ENCODE data around the gene NANP.
"Not testable (repeated sequence)": the region's sequence is repeated elsewhere in the genome, so short reads cannot be mapped to it uniquely, and the experiment has no call there.

NANP gene

GRCh38 chr20:25643716-25644115, 19.9 kb upstream of the NANP start:
- Histone ChIP-seq H2BK15ac (ENCODE audit: low read length) (no peak overlapping the region), H4K8ac (ENCODE audit: low read depth, low read length) (no peak overlapping the region)

GRCh38 chr20:25637247-25637646, 13.4 kb upstream of the NANP start:
- Histone ChIP-seq H3K9me3 (replicated peaks in 1 of 2; ENCODE audit: control insufficient read depth in 2 of 2, insufficient read depth in 1 of 2, low read depth in 1 of 2, low read length in 2 of 2) (peaks cover 3 to 24% of the 10 kb centered on the region in 2 donors), H4K91ac (ENCODE audit: low read depth, low read length, poor library complexity) (no peak overlapping the region), H3K27me3 (ENCODE audit: control insufficient read depth in 3 of 3, insufficient read depth in 3 of 3, low read depth in 1 of 3, low read length in 3 of 3) (no peaks in the 10 kb centered on the region), H4K8ac (ENCODE audit: low read depth, low read length) (no peak overlapping the region), H2AFZ (ENCODE audit: low read length) (no peak overlapping the region), H3K18ac (ENCODE audit: low read length) (no peak overlapping the region), H2BK15ac (ENCODE audit: low read length) (no peak overlapping the region), H3K79me1 (ENCODE audit: low read depth, low read length) (no peaks in the 10 kb centered on the region), H3K9ac (ENCODE audit: low read depth, low read length, poor library complexity) (no peak overlapping the region), H2BK12ac (ENCODE audit: low read length) (no peak overlapping the region), H3K4me2 (ENCODE audit: insufficient read depth, low read length, poor library complexity, severe bottlenecking) (no peak overlapping the region), H3K4me1 (ENCODE audit: control insufficient read depth in 2 of 2, insufficient read depth in 1 of 2, low read depth in 1 of 2, low read length in 2 of 2) (no peaks in the 10 kb centered on the region), H2AK5ac (ENCODE audit: low read depth, low read length) (no peak overlapping the region), H3K4ac (ENCODE audit: low read length) (no peak overlapping the region), H3K36me3 (replicated peaks in 1 of 2; ENCODE audit: control insufficient read depth in 2 of 2, insufficient read depth in 2 of 2, low read length in 2 of 2) (peaks cover 0 to 5% of the 10 kb centered on the region in 2 donors), H2BK120ac (ENCODE audit: low read depth, low read length) (no peak overlapping the region), H3K14ac (ENCODE audit: low read length) (no peak overlapping the region), H3K27ac (replicated peaks; ENCODE audit: low read length) (no peak overlapping the region), H2BK5ac (ENCODE audit: low read length) (no peak overlapping the region), H3K4me3 (ENCODE audit: low read length in 2 of 2) (no peak overlapping the region), H3K23ac (ENCODE audit: low read depth, low read length, poor library complexity) (no peak overlapping the region)
- DNase-seq (ENCODE audit: low spot score), result no peak
- no CpG with 5 or more reads among the region's 2 CpGs for WGBS, 2 donors (ENCODE audit: extremely low coverage in 2 of 2, insufficient read length in 2 of 2, insufficient replicate concordance in 1 of 2)

More at GRCh38 chr20:25643716-25644115, 19.9 kb upstream of the NANP start:
- Histone ChIP-seq H2AK5ac (ENCODE audit: low read depth, low read length) (no peak overlapping the region), H3K4me1 (ENCODE audit: control insufficient read depth in 2 of 2, insufficient read depth in 1 of 2, low read depth in 1 of 2, low read length in 2 of 2) (no peaks in the 10 kb centered on the region), H3K23ac (ENCODE audit: low read depth, low read length, poor library complexity) (no peak overlapping the region), H2BK5ac (ENCODE audit: low read length) (no peak overlapping the region), H3K9ac (ENCODE audit: low read depth, low read length, poor library complexity) (no peak overlapping the region), H3K18ac (ENCODE audit: low read length) (no peak overlapping the region), H3K14ac (ENCODE audit: low read length) (no peak overlapping the region), H2AFZ (ENCODE audit: low read length) (no peak overlapping the region), H2BK120ac (ENCODE audit: low read depth, low read length) (no peak overlapping the region), H3K4me2 (ENCODE audit: insufficient read depth, low read length, poor library complexity, severe bottlenecking) (no peak overlapping the region), H3K4ac (ENCODE audit: low read length) (no peak overlapping the region), H3K27ac (replicated peaks; ENCODE audit: low read length) (no peak overlapping the region), H3K27me3 (ENCODE audit: control insufficient read depth in 3 of 3, insufficient read depth in 3 of 3, low read depth in 1 of 3, low read length in 3 of 3) (no peaks in the 10 kb centered on the region), H2BK12ac (ENCODE audit: low read length) (no peak overlapping the region), H3K9me3 (replicated peaks in 1 of 2; ENCODE audit: control insufficient read depth in 2 of 2, insufficient read depth in 1 of 2, low read depth in 1 of 2, low read length in 2 of 2) (peaks cover 0 to 5% of the 10 kb centered on the region in 2 donors), H3K36me3 (replicated peaks in 1 of 2; ENCODE audit: control insufficient read depth in 2 of 2, insufficient read depth in 2 of 2, low read length in 2 of 2) (peaks cover 0 to 2% of the 10 kb centered on the region in 2 donors), H3K79me1 (ENCODE audit: low read depth, low read length) (no peaks in the 10 kb centered on the region), H3K4me3 (ENCODE audit: low read length in 2 of 2) (no peak overlapping the region), H4K91ac (ENCODE audit: low read depth, low read length, poor library complexity) (no peak overlapping the region)
- no peak for DNase-seq (ENCODE audit: low spot score)

DNA sequence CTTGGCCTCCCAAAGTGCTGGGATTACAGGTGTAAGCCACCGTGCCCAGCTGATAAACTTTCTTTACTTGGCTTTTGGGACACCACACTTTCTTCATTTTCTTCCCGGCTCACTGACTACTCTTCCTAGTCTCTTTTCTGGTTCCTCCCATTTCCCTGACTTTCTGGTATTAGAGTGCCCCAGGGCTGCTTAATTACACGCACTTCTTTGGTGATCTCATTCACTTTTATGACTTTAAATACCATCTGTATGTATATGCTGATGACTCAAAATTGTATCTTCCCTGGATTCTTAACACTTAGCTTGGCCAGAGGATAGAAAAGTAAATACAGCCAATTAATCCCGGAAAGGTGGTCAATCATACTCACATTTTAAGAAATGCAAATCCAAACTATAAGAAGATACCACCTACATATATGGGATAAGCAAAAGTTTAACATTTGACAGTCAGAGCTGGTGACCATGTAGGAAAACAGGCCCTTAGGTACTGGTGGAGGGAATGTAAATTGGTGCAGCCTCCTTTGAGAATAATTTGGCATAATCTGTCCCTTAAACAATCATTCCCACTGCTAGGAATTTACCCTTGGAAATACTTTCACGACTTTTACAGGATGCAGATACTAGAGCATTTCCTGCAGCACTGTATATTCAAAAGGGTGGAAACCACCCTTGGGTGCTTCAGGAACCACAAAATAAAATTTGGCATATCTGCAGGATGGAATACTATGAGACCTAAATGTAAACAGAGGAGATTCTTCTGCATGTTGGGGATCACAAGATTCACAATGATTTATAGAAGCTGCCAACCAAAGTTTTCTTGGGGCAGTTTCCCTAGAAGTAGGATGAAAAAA, 9.4 kb upstream of the NANP start:
- Histone ChIP-seq H2AFZ (ENCODE audit: low read length) (no peak overlapping the region), H3K36me3 (replicated peaks in 1 of 2; ENCODE audit: control insufficient read depth in 2 of 2, insufficient read depth in 2 of 2, low read length in 2 of 2) (peaks cover 0 to 5% of the 10 kb centered on the region in 2 donors), H2BK15ac (ENCODE audit: low read length) (no peak overlapping the region), H3K27ac (replicated peaks; ENCODE audit: low read length) (no peak overlapping the region), H3K4me2 (ENCODE audit: insufficient read depth, low read length, poor library complexity, severe bottlenecking) (no peak overlapping the region), H3K9ac (ENCODE audit: low read depth, low read length, poor library complexity) (no peak overlapping the region), H2BK12ac (ENCODE audit: low read length) (no peak overlapping the region), H2BK5ac (ENCODE audit: low read length) (no peak overlapping the region), H3K79me1 (ENCODE audit: low read depth, low read length) (no peaks in the 10 kb centered on the region), H3K18ac (ENCODE audit: low read length) (no peak overlapping the region), H3K27me3 (ENCODE audit: control insufficient read depth in 3 of 3, insufficient read depth in 3 of 3, low read depth in 1 of 3, low read length in 3 of 3) (no peaks in the 10 kb centered on the region), H3K14ac (ENCODE audit: low read length) (no peak overlapping the region), H4K8ac (ENCODE audit: low read depth, low read length) (no peak overlapping the region), H3K4me3 (ENCODE audit: low read length in 2 of 2) (no peak overlapping the region), H2AK5ac (ENCODE audit: low read depth, low read length) (no peak overlapping the region), H3K4me1 (ENCODE audit: control insufficient read depth in 2 of 2, insufficient read depth in 1 of 2, low read depth in 1 of 2, low read length in 2 of 2) (no peaks in the 10 kb centered on the region), H3K9me3 (replicated peaks in 1 of 2; ENCODE audit: control insufficient read depth in 2 of 2, insufficient read depth in 1 of 2, low read depth in 1 of 2, low read length in 2 of 2) (peaks cover 3 to 23% of the 10 kb centered on the region in 2 donors), H2BK120ac (ENCODE audit: low read depth, low read length) (no peak overlapping the region), H3K23ac (ENCODE audit: low read depth, low read length, poor library complexity) (no peak overlapping the region), H4K91ac (ENCODE audit: low read depth, low read length, poor library complexity) (no peak overlapping the region), H3K4ac (ENCODE audit: low read length) (no peak overlapping the region)
- DNase-seq (ENCODE audit: low spot score), result no peak
- no CpG with 5 or more reads among the region's 5 CpGs for WGBS, 2 donors (ENCODE audit: extremely low coverage in 2 of 2, insufficient read length in 2 of 2, insufficient replicate concordance in 1 of 2)

GRCh38 chr20:25630615-25631014, 6.8 kb upstream of the NANP start:
- not testable (repeated sequence) for H2BK12ac ChIP-seq (ENCODE audit: low read length); H3K27me3 ChIP-seq (ENCODE audit: control insufficient read depth in 3 of 3, insufficient read depth in 3 of 3, low read depth in 1 of 3, low read length in 3 of 3); H4K91ac ChIP-seq (ENCODE audit: low read depth, low read length, poor library complexity); H3K9me3 ChIP-seq (replicated peaks in 1 of 2; ENCODE audit: control insufficient read depth in 2 of 2, insufficient read depth in 1 of 2, low read depth in 1 of 2, low read length in 2 of 2); H2BK120ac ChIP-seq (ENCODE audit: low read depth, low read length); H2BK5ac ChIP-seq (ENCODE audit: low read length); H2BK15ac ChIP-seq (ENCODE audit: low read length); H3K79me1 ChIP-seq (ENCODE audit: low read depth, low read length); H3K14ac ChIP-seq (ENCODE audit: low read length); H3K4ac ChIP-seq (ENCODE audit: low read length); H4K8ac ChIP-seq (ENCODE audit: low read depth, low read length); H3K18ac ChIP-seq (ENCODE audit: low read length); H3K36me3 ChIP-seq (replicated peaks in 1 of 2; ENCODE audit: control insufficient read depth in 2 of 2, insufficient read depth in 2 of 2, low read length in 2 of 2); H2AK5ac ChIP-seq (ENCODE audit: low read depth, low read length); H3K4me3 ChIP-seq (ENCODE audit: low read length in 2 of 2); H3K9ac ChIP-seq (ENCODE audit: low read depth, low read length, poor library complexity); H2AFZ ChIP-seq (ENCODE audit: low read length); H3K4me2 ChIP-seq (ENCODE audit: insufficient read depth, low read length, poor library complexity, severe bottlenecking); H3K27ac ChIP-seq (replicated peaks; ENCODE audit: low read length); H3K23ac ChIP-seq (ENCODE audit: low read depth, low read length, poor library complexity); H3K4me1 ChIP-seq (ENCODE audit: control insufficient read depth in 2 of 2, insufficient read depth in 1 of 2, low read depth in 1 of 2, low read length in 2 of 2); DNase-seq (ENCODE audit: low spot score)
- WGBS, 2 donors (ENCODE audit: extremely low coverage in 2 of 2, insufficient read length in 2 of 2, insufficient replicate concordance in 1 of 2), result no CpG with 5 or more reads among the region's 2 CpGs
